ENCODE data around the gene CCDC57. TPM values are rescaled to one million over a fixed set of nuclear protein-coding genes. Genes with fewer than 3 reads are reported as not detected.
A peak's percentile ranks its signal among the peaks of the same experiment; 100 is the strongest.

Gene CCDC57
- total and polyA plus RNA-seq, 2 of the 8 experiments (the other 6 are each of a cell fraction or from before 2014, with no cell fraction given), result 8.4 to 12.9 TPM

DNA sequence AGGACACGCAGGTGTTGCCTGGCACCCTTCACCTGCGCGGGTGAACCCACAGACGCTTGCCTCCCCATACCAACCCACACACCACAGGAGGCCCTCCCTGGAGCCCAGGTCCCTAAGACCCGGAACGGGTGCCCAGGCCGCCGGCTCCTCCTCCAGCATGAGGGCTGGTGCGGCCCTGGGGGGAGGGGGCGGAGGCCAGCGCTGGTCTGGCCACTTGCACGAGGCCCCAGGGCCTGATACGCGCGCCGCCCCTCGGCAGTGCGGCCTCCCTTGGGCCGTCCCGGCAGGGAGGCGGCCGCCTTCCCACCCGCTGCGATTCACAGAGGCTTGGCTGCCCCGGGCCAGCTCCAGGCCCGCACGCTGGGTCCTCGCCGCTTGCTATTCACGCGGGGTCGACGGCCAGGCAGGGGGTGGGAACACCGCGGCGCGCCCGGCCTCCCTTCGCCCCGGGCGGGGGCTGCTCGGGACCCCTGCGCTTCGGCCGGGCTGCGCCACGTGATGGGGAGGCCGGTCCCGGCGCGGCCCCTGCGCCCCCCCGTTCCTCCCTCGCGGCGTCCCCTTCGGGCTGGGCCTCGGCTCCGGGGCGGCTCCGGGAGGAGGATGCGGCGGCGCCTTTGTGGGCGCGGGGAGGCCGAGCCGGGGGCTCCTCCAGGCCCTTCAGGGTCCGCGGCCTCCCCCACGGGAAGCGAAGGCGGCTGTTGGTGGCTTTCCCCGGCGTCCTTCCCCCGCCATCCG lies 115.3 kb downstream of the CCDC57 start (continued):
- TF ChIP-seq TCF12 (IDR thresholded peaks at IDR 0.05; ENCODE audit: low read depth, low read length) (no peak), NRF1 (IDR thresholded peaks at IDR 0.05; ENCODE audit: low read depth, low read length) (no peak), GABPA (IDR thresholded peaks at IDR 0.05; ENCODE audit: borderline replicate concordance, insufficient read depth, low read length) (0 out of 2 replicates have a peak, but pooled peaks have one; percentile 61), SP1 (IDR thresholded peaks at IDR 0.05; ENCODE audit: low read depth, low read length) (no peak), KDM4A (IDR thresholded peaks at IDR 0.05; ENCODE audit: low read depth, low read length, severe bottlenecking) (peak; percentile 34), RFX5 (IDR thresholded peaks at IDR 0.05; ENCODE audit: borderline replicate concordance, low read depth, low read length) (no peak), EP300 (IDR thresholded peaks at IDR 0.05; ENCODE audit: borderline replicate concordance in 1 of 2, low read depth in 2 of 2, low read length in 2 of 2) (no peak), HDAC2 (IDR thresholded peaks at IDR 0.05; ENCODE audit: borderline replicate concordance in 1 of 2, low read depth in 2 of 2, low read length in 2 of 2) (no peak), RNF2 (IDR thresholded peaks at IDR 0.05; ENCODE audit: borderline replicate concordance, low read depth, low read length, missing control alignments, poor library complexity, severe bottlenecking) (no peak), CHD1 (IDR thresholded peaks at IDR 0.05; ENCODE audit: low read depth, low read length) (no peak), POLR2A (IDR thresholded peaks at IDR 0.05; ENCODE audit: control extremely low read depth in 1 of 2, low read depth in 2 of 2, low read length in 2 of 2) (no peak), FOSL1 (IDR thresholded peaks at IDR 0.05; ENCODE audit: insufficient read depth, low read depth, low read length) (no peak), SIN3A (conservative IDR thresholded peaks at IDR 0.05 in 1 of 2, IDR thresholded peaks at IDR 0.05 in 1 of 2; ENCODE audit: low read depth in 1 of 2, low read length in 2 of 2) (no peak), ZNF274 (IDR thresholded peaks at IDR 0.05; ENCODE audit: borderline replicate concordance, extremely low read depth, low read length) (no peak)
- TF ChIP-seq, protein P1, sequence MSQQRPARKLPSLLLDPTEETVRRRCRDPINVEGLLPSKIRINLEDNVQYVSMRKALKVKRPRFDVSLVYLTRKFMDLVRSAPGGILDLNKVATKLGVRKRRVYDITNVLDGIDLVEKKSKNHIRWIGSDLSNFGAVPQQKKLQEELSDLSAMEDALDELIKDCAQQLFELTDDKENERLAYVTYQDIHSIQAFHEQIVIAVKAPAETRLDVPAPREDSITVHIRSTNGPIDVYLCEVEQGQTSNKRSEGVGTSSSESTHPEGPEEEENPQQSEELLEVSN (IDR thresholded peaks at IDR 0.05), result no peak
- TF ChIP-seq, protein P2, sequence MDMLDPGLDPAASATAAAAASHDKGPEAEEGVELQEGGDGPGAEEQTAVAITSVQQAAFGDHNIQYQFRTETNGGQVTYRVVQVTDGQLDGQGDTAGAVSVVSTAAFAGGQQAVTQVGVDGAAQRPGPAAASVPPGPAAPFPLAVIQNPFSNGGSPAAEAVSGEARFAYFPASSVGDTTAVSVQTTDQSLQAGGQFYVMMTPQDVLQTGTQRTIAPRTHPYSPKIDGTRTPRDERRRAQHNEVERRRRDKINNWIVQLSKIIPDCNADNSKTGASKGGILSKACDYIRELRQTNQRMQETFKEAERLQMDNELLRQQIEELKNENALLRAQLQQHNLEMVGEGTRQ (IDR thresholded peaks at IDR 0.05; ENCODE audit: low read length), result no peak
